GM21786 (cell line): ENCODE results near the gene TSSC4.

ENCODE experiments used
- ATAC-seq: cut with Tn5 transposase; IDR thresholded peaks from one replicate; pipeline ENCODE4 v1.9.1; 2021; ENCODE audit not compliant: unreplicated experiment

Gene TSSC4

GRCh38 chr11:2431395-2431794 lies 30.8 kb downstream of the TSSC4 start:
- no peak for ATAC-seq

GRCh38 chr11:2432171-2432621 lies 31.6 kb downstream of the TSSC4 start:
- ATAC-seq, result no peak

DNA sequence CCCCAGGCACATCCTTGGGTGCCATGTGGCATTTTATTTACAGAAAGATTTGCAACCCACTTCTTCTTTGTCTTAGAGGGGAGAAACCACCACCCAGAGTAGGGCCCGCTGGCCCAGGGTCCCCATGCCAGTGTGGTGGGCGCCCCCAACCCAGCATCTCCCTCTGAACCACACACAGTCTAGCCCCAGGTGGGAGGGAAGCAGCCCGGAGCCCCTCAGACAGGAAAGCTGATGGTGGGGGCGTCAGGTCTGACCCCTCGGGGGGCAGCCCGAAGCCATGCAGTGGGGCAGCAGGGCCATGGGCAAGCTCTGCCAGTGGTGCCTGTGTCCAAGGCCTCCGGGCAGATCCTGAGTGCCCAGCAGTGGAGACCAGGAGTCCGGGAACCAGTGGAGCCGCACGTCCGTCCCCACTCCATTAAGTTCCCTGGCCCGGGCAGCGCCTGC lies 32.1 kb downstream of the TSSC4 start:
- ATAC-seq, result no peak

DNA sequence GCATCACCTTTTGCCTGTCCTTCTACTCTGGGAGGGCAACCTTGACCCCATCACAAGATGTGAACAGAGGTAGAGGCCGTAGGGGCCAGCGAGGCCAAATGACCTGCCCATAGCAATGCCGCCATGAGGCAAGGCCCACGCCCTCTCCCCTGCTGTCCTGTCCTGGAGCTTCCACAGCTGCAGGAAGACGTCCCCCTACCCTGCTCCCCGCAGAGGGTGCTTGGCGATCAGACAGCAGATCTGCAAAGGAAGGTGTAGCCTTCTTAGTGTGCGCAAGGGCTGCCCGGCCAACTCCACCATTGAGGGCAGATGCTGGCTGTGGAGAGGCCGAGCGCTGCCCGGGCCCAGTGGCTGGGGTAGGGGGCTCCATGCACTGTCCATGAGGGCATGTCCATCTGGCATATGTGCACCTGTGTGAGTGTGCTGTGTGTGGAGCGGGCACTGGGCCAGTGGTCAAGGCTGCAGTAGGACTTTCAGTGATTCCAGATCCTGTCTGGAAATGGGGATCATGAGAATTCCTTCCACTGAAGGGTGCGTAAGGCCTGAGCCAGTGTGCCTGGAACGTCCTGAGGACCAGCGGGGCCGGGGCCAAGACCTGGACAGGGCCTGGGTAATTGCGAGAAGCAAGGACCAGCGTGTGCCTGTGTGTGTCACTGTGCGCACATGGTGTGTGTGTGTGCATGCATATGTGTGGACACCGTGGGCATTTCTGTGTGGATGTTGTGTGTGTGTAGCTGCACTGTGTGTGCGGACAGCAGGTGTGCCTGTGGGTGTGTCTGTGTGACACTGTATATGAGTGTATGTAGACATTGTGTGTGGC lies 32.8 kb downstream of the TSSC4 start:
- no peak for ATAC-seq

DNA sequence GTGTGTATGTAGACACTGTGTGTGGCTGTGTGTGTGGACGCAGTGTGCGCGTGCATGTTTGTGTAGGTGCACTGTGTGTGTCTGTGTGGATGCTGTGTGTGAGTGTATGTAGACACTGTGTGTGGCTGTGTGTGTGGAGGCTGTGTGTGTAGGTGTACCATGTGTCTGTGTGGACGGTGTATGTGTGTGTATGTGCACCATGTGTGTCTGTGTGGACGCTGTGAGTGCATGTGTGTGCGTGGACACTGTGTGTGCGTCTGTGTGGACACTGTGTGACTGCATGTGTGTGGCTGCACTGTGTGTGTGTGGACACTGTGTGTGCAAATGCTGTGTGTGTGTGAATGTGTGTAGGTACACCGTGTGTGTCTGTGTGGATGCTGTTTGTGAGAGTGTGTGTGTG lies 33.5 kb downstream of the TSSC4 start:
- no peak for ATAC-seq

- no peak for ATAC-seq
These were observed 34.1 kb downstream of the TSSC4 start for GRCh38 chr11:2434506-2435255.

GRCh38 chr11:2435288-2436012 lies 34.9 kb downstream of the TSSC4 start:
- no peak for ATAC-seq

DNA sequence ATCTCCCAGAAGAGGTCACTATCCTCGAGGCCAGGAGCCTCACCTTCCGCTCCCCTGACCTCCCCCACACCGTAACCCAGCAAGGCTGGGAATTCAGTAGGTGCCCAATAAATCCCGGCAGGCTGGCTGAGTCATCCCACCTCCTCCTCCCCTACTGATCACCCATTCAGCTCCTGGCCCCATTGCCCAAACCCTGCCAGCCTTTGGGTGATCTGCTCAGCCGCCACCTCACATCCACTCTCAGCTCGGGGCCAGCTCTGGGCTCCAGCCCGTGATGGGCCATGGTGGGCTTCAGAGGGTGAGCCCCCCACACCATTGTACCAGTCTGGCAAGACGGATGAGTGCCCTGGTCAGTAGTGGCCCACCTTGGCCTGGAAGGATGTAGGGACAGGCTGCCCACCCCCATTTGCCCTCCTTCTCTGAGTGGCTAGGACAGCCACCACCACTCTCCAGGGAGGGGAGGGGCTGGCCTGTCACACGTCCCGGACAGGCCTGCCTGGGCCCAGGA lies 35.5 kb downstream of the TSSC4 start:
- no peak for ATAC-seq

- no peak for ATAC-seq
These were observed 36.0 kb downstream of the TSSC4 start for GRCh38 chr11:2436521-2437031.

- ATAC-seq, result no peak
These were observed 37.0 kb downstream of the TSSC4 start for GRCh38 chr11:2437516-2437915.

DNA sequence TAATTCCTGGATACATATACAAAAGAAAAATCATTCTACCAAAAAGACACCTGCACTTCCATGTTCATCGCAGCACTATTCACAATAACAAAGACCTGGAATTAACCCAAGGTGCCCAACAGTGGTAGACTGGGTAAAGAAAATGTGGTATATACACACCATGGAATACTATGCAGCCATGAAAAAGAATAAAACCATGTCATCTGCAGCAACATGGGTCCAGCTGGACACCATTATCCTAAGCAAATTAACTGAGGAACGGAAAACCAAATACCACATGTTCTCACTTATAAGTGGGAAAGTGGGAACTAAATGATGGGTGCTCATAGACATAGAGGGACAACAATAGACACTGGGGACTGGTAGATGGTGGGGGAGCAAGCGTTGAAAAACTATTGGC lies 39.3 kb downstream of the TSSC4 start:
- ATAC-seq, result no peak

DNA sequence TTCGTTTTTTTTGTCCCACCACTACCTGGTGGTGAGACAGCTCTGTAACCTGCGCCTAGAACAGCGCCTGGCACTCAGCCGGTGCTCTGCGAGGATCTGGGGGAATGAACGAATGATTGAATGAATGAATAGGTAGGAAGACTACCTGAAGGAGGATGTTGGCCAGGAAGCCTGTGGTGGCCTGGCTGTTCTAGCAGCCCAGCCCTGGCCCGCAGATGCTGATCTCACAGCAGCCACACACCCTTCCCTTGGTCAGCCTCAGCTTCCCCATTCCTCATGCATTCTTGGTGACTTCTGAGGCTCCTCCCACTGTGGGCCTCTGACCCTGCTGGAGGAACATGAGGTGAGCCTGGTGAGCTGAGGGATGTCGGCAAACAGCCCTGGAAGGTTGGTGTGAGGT lies 40.1 kb downstream of the TSSC4 start:
- ATAC-seq, result no peak

GRCh38 chr11:2441171-2441570 lies 40.6 kb downstream of the TSSC4 start:
- no peak for ATAC-seq

- no peak for ATAC-seq
These were observed 42.0 kb downstream of the TSSC4 start for GRCh38 chr11:2442589-2442988.

- ATAC-seq, result no peak
These were observed 42.9 kb downstream of the TSSC4 start for GRCh38 chr11:2443406-2443805.

- ATAC-seq, result no peak
These were observed 43.6 kb downstream of the TSSC4 start, which contains the start of gene TRPM5 for GRCh38 chr11:2443881-2444820. TRPM5 (minus strand) TSS chr11:2444514; CDS start chr11:2423036, 21,478 bp downstream.

DNA sequence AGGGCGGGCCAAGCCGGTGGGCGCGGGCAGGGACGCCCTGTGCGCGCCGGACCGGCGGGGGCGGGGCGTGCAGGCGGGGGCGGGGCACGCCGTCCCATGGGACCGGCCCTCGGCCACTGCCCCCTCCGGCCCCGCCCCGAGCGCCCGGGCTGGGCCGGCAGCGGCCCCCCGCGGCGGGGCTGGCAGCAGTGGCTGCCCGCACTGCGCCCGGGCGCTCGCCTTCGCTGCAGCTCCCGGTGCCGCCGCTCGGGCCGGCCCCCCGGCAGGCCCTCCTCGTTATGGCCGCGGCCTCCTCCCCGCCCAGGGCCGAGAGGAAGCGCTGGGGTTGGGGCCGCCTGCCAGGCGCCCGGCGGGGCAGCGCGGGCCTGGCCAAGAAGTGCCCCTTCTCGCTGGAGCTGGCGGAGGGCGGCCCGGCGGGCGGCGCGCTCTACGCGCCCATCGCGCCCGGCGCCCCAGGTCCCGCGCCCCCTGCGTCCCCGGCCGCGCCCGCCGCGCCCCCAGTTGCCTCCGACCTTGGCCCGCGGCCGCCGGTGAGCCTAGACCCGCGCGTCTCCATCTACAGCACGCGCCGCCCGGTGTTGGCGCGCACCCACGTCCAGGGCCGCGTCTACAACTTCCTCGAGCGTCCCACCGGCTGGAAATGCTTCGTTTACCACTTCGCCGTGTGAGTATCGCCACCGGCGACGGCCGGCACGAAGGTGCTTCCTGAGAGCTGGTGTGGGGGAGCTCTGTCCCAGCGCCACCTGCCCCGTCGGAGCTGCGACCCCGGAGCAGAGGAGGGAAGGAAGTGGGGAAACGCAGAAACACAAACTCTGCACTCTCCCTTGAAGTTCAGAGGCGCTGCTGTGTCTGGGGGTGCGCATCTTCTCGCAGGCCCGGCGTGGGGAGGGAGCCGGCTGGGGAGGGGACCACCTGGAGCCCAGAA lies 44.5 kb downstream of the TSSC4 start, which contains the start of gene KCNQ1:
Gene KCNQ1 (plus strand): TSS at position 188 of the 925 bp plus-strand sequence. CDS start 91 bp downstream, at position 279.
- no peak for ATAC-seq

DNA sequence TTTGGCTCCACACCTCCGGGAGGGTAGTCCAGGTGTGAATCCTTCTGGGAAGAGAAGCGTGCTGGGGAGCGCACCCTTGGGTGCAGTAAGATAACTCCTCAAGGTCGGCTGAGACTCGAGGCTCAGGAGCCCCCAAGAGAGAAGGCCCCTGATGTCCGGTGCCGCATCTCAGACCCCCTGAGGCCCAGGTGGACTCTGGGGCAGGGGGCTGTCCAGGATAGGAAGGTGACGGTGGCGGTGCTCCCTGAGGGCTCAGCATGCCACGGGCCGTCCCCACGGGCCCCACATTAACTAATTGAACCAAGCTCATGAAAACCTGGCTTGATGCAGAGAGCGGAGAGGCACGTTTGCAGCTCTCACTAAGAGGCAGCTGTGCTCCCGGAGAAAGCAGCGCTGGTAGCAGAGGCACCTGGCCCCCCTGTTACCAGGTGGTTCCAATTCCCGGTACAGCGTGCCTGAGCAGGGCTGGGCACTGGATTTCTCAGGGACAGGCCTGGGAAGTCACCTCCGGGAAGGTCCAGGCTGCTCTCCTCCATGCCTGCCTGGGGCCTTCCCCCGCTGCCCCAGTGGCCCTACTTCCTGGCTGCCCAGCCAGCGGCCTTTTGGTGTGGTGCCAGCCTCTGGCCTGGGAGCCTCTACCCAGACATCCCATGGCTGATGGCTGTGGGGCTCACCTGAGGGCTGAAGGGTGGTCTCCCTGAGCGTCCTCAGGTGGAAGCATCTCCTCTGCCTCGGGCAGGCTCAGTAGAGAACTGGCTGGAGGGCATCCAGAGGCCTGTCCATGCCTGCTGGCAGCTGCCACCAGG lies 45.4 kb downstream of the TSSC4 start:
- no peak for ATAC-seq
